HepG2 (cell line): ENCODE results near the gene NPR3. TPM values are rescaled to one million over a fixed set of nuclear protein-coding genes. Genes with fewer than 3 reads are reported as not detected.

ENCODE experiments used
- ATAC-seq: fragments of 200-7000 bp; cut with Tn5 transposase; 3 replicates; pipeline ENCODE4 v1.9.1; 2020; ENCODE audit warnings: mild to moderate bottlenecking, moderate library complexity
- BruUV-seq: library from RNA; stranded (reverse); fragments of 400-500 nt; replicated peaks from 2 replicates; lab custom pipeline; 2021; lab: Mats Ljungman, UMichigan
- CTCF ChIA-PET: fragments of 300-600 bp; formaldehyde crosslinking; extraction: SDS; loops from one replicate; lab custom pipeline; 2021; ENCODE audit warnings: low total read pairs, inconsistent platforms, low intra/inter-chr PET ratio; lab: Yijun Ruan, JAX
- POLR2A ChIA-PET: fragments of 350-600 bp; sonication (Branson Sonifier 250); formaldehyde crosslinking; loops from one replicate; lab custom pipeline; 2020; ENCODE audit warnings: antibody characterized with exemption, inconsistent platforms; lab: Yijun Ruan, JAX
- DNase-seq: peaks from one replicate; pipeline ENCODE4 v3.0.0-alpha.2; 2015; ENCODE audit warnings: low spot score
- FAIRE-seq: peaks from 3 replicates; lab custom pipeline; 2011; peaks lifted over from hg19 to GRCh38; lab: Jason Lieb, UNC
- H2AFZ ChIP-seq: one replicate; pipeline ENCODE4 v1.6.1; 2011; ENCODE audit warnings: low read length, inconsistent platforms
- H3K27ac ChIP-seq: fragments of 300-600 bp; 3 replicates; pipeline ENCODE4 v1.8.0; 2011; ENCODE audit warnings: mixed run types, mild to moderate bottlenecking, mixed read lengths, low read length, inconsistent platforms; ENCODE audit not compliant: insufficient read depth; ENCODE audit errors: extremely low read length
- H3K27me3 ChIP-seq, 2 experiments: fragments of 200-600 bp in 1 of 2; 2 replicates in 1 of 2; 3 replicates in 1 of 2; pipeline versions ENCODE4 v1.6.0 to v1.8.0; 2011; ENCODE audit warnings: low read length in 2 of 2, mild to moderate bottlenecking in 2 of 2, moderate library complexity in 2 of 2, inconsistent platforms in 1 of 2; ENCODE audit not compliant: insufficient read depth in 2 of 2, control insufficient read depth in 1 of 2
- H3K36me3 ChIP-seq, 2 experiments: fragments of 200-600 bp in 1 of 2; replicated peaks in 1 of 2; 2 replicates in 1 of 2; 3 replicates in 1 of 2; pipeline versions ENCODE4 v1.5.1 to v1.8.0; 2011; ENCODE audit warnings: low read length in 2 of 2, inconsistent platforms in 1 of 2; ENCODE audit not compliant: insufficient read depth in 2 of 2, control insufficient read depth in 1 of 2
- H3K4me1 ChIP-seq: 2 replicates; pipeline ENCODE4 v1.5.1; 2012; ENCODE audit warnings: low read length, inconsistent platforms; ENCODE audit not compliant: insufficient read depth
- H3K4me2 ChIP-seq: 2 replicates; pipeline ENCODE4 v1.6.0; 2011; ENCODE audit warnings: low read depth, low read length, inconsistent platforms
- H3K4me3 ChIP-seq, 3 experiments: fragments of 200-600 bp in 1 of 3; sonication (generic), shearing (Covaris generic) in 1 of 3; replicated peaks in 1 of 3; 2 replicates each; pipeline ENCODE4 v1.5.1; 2011 to 2016; ENCODE audit warnings: low read length in 3 of 3, inconsistent platforms in 2 of 3, low read depth in 2 of 3, mild to moderate bottlenecking in 2 of 3, control low read depth in 1 of 3, mixed read lengths in 1 of 3; ENCODE audit not compliant: insufficient read depth in 1 of 3
- H3K79me2 ChIP-seq: one replicate; pipeline ENCODE4 v1.6.1; 2011; ENCODE audit warnings: low read length, inconsistent platforms; ENCODE audit not compliant: insufficient read depth
- H3K9ac ChIP-seq: 2 replicates; pipeline ENCODE4 v1.6.0; 2011; ENCODE audit warnings: mild to moderate bottlenecking, low read depth, low read length, inconsistent platforms; ENCODE audit not compliant: insufficient read depth
- H3K9me3 ChIP-seq: 2 replicates; pipeline ENCODE4 v1.5.1; 2012; ENCODE audit warnings: mild to moderate bottlenecking, low read length
- H4K20me1 ChIP-seq: 2 replicates; pipeline ENCODE4 v1.6.0; 2011; ENCODE audit warnings: inconsistent platforms, mild to moderate bottlenecking, low read length, moderate library complexity; ENCODE audit not compliant: insufficient read depth
- ATF1 ChIP-seq: IDR thresholded peaks from 2 replicates; pipeline ENCODE4 v1.6.1; 2016; ENCODE audit warnings: mild to moderate bottlenecking, control low read depth
- HNF4A ChIP-seq: sonication (generic); formaldehyde crosslinking; IDR thresholded peaks from 2 replicates; pipeline ENCODE4 v1.4.0; 2020; ENCODE audit warnings: missing genetic modification reagents
- PAWR ChIP-seq: sonication (generic); formaldehyde crosslinking; IDR thresholded peaks from 2 replicates; pipeline ENCODE4 v1.4.0; 2020; ENCODE audit warnings: missing genetic modification reagents, mild to moderate bottlenecking, borderline replicate concordance
- STAT6 ChIP-seq: sonication (generic); formaldehyde crosslinking; IDR thresholded peaks from 2 replicates; pipeline ENCODE4 v1.4.0; 2020; ENCODE audit warnings: missing genetic modification reagents, mild to moderate bottlenecking, borderline replicate concordance
- ZNF142 ChIP-seq: sonication (generic); formaldehyde crosslinking; IDR thresholded peaks from 2 replicates; pipeline ENCODE4 v1.4.0; 2020; ENCODE audit warnings: missing genetic modification reagents
- ZNF503 ChIP-seq: sonication (generic); formaldehyde crosslinking; IDR thresholded peaks from 2 replicates; pipeline ENCODE4 v1.4.0; 2020; ENCODE audit warnings: missing genetic modification reagents
- WGBS: methylation state at CpG from one replicate; pipeline ENCODE4 v1.1.6; 2017; ENCODE audit warnings: low lambda C conversion rate; 5-methylcytosine and 5-hydroxymethylcytosine counted together
- in situ Hi-C: cut with HindIII; loops from 2 replicates; pipeline ENCODE4 v1.10.0; 2017; ENCODE audit warnings: low pct_unique_long_range_greater_than_20kb; ENCODE audit not compliant: extremely low pct_ligation_motif_present
- intact Hi-C: fragments of 100-400 bp; cut with micrococcal nuclease; formaldehyde crosslinking; loops from one replicate; pipeline ENCODE4 v1.10.0; 2022; ENCODE audit not compliant: unreplicated experiment
- polyA plus RNA-seq, 8 experiments: library from polyadenylated mRNA; depleted of rRNA in 3 of 8; stranded (reverse) in 7 of 8; unstranded in 1 of 8; fragments of >200 nt; fragmentation: Illumina TruSeq in 4 of 8; extraction: Trizol in 4 of 8; gene quantifications; 2 replicates each; pipeline versions ENCODE4 v1.2.1 to v1.2.3, GENCODE V29; 2011 to 2016; ENCODE audit warnings: low read depth in 4 of 8, missing spikeins in 1 of 8, mixed read lengths in 1 of 8; ENCODE audit not compliant: insufficient read depth in 1 of 8
- total RNA-seq, 5 experiments: library from RNA; depleted of rRNA; stranded (reverse); fragments of >200 nt; fragmentation: Illumina TruSeq; extraction: Trizol; gene quantifications; 2 replicates each; pipeline ENCODE4 v1.2.3, GENCODE V29; 2016; ENCODE audit warnings: low read depth in 1 of 5

Gene NPR3
- total and polyA plus RNA-seq, 2 of the 13 experiments (the other 11 are each of a cell fraction or from before 2014, with no cell fraction given), result 0.01 TPM; not detected in 1

GRCh38 chr5:32703957-32704356 is 7.2 kb upstream of the NPR3 start:
- Histone ChIP-seq H3K36me3 (no peaks in the 10 kb centered on the region), H3K4me2 (no peak overlapping the region), H3K9ac (no peak overlapping the region), H3K4me1 (no peaks in the 10 kb centered on the region), H3K27ac (no peak overlapping the region), H3K4me3 (no peak overlapping the region), H3K27me3 (peaks cover 0 to 3% of the 10 kb centered on the region in 2 experiments; a peak in 2 of 5 replicates), H3K9me3 (no peaks in the 10 kb centered on the region), H2AFZ (no peak overlapping the region), H4K20me1 (no peaks in the 10 kb centered on the region), H3K79me2 (no peaks in the 10 kb centered on the region)
- ATAC-seq, result peak; percentile 37; the same call in 1 of the 3 replicates
- in situ Hi-C loops, result loop anchor here (10.0 to 25.0 kb wide), 3 partner anchors 233 to 721 kb away; no protein-coding TSS in a partner anchor
- CTCF ChIA-PET, result no interaction called here
- POLR2A ChIA-PET, result no interaction called here
- 0 out of 2 replicates have a peak, but pooled peaks have one; percentile 20 for TF ChIP-seq HNF4A (CRISPR knock-in tag)
- TF ChIP-seq PAWR (CRISPR knock-in tag), result no peak
- BruUV-seq, result no TSS peak
- FAIRE-seq, result no peak
- no peak for DNase-seq
- intact Hi-C loops, result no loop called here

GRCh38 chr5:32707418-32707997 is 3.6 kb upstream of the NPR3 start:
- WGBS, result 0% methylated on average over 2 of the region's 2 CpGs
- no peak overlapping the region for H2AFZ ChIP-seq
- H3K36me3 ChIP-seq, result no peaks in the 10 kb centered on the region
- in situ Hi-C loops, result loop anchor here (10.0 to 25.0 kb wide), 3 partner anchors 230 to 717 kb away; no protein-coding TSS in a partner anchor
- H3K4me1 ChIP-seq, result no peaks in the 10 kb centered on the region
- CTCF ChIA-PET, result interaction anchor here (0.8 to 2.2 kb wide), 2 partner anchors 145 to 234 kb away, joined by 3 to 14 read pairs; no protein-coding TSS in a partner anchor
- H3K4me2 ChIP-seq, result no peak overlapping the region
- intact Hi-C loops, result loop anchor here (1.0 to 5.0 kb wide), 5 partner anchors 87 to 593 kb away; no protein-coding TSS in a partner anchor
- peaks cover 2 to 5% of the 10 kb centered on the region in 2 experiments; a peak in 4 of 5 replicates for H3K27me3 ChIP-seq
- DNase-seq (peak; percentile 27), ATAC-seq (no peak), FAIRE-seq (peak; percentile 66)
- BruUV-seq, result no TSS peak
- no peak overlapping the region for H3K4me3 ChIP-seq
- H3K27ac ChIP-seq, result no peak overlapping the region
- no peak overlapping the region for H3K9ac ChIP-seq
- no peaks in the 10 kb centered on the region for H4K20me1 ChIP-seq
- H3K79me2 ChIP-seq, result no peaks in the 10 kb centered on the region
- POLR2A ChIA-PET, result no interaction called here
- H3K9me3 ChIP-seq, result no peaks in the 10 kb centered on the region
- TF ChIP-seq STAT6 (CRISPR knock-in tag) (no peak), ZNF142 (CRISPR knock-in tag) (no peak), ZNF503 (no peak), ATF1 (CRISPR knock-in tag) (no peak)
